Neural cell (in vitro differentiated cells): ENCODE data around the gene RNF34.

Experiments
- EP300 ChIP-seq: fragments of 450-650 bp; conservative IDR thresholded peaks from 2 replicates; pipeline ENCODE4 v1.6.1; 2014; ENCODE audit warnings: antibody characterized with exemption, mild to moderate bottlenecking, moderate library complexity; ENCODE audit not compliant: poor library complexity, severe bottlenecking
- EZH2 ChIP-seq: fragments of 200-600, 300-800 bp; shearing (Covaris generic), sonication (generic); IDR thresholded peaks from 2 replicates; pipeline ENCODE4 v1.6.1; 2014; ENCODE audit warnings: antibody characterized with exemption, low read length, borderline replicate concordance, mild to moderate bottlenecking; ENCODE audit not compliant: insufficient read depth, poor library complexity, severe bottlenecking
- MXI1 ChIP-seq: fragments of 450-650 bp; conservative IDR thresholded peaks from 2 replicates; pipeline ENCODE4 v1.6.1; 2014; ENCODE audit warnings: antibody characterized with exemption, mild to moderate bottlenecking; ENCODE audit not compliant: poor library complexity, severe bottlenecking
- POLR2AphosphoS5 ChIP-seq: IDR thresholded peaks from 2 replicates; pipeline ENCODE4 v1.6.1; 2012
- RAD21 ChIP-seq: fragments of 450-650 bp; conservative IDR thresholded peaks from 2 replicates; pipeline ENCODE4 v1.6.1; 2014; ENCODE audit warnings: antibody characterized with exemption, mild to moderate bottlenecking, moderate library complexity
- SMC3 ChIP-seq: fragments of 450-650 bp; conservative IDR thresholded peaks from 2 replicates; pipeline ENCODE4 v1.6.1; 2014; ENCODE audit warnings: antibody characterized with exemption, mild to moderate bottlenecking, moderate library complexity; ENCODE audit not compliant: poor library complexity
- TAF1 ChIP-seq: IDR thresholded peaks from 2 replicates; pipeline ENCODE4 v1.6.1; 2012; ENCODE audit warnings: low read depth
- TF ChIP-seq, protein P1 (sequence below): fragments of 450-650 bp; IDR thresholded peaks from 2 replicates; pipeline ENCODE4 v1.5.1; 2014; ENCODE audit warnings: antibody characterized with exemption, mild to moderate bottlenecking, moderate library complexity; ENCODE audit not compliant: poor library complexity, severe bottlenecking
- TF ChIP-seq, protein P2 (sequence below): IDR thresholded peaks from 2 replicates; pipeline ENCODE4 v1.6.1; 2012; ENCODE audit warnings: borderline replicate concordance

DNA sequence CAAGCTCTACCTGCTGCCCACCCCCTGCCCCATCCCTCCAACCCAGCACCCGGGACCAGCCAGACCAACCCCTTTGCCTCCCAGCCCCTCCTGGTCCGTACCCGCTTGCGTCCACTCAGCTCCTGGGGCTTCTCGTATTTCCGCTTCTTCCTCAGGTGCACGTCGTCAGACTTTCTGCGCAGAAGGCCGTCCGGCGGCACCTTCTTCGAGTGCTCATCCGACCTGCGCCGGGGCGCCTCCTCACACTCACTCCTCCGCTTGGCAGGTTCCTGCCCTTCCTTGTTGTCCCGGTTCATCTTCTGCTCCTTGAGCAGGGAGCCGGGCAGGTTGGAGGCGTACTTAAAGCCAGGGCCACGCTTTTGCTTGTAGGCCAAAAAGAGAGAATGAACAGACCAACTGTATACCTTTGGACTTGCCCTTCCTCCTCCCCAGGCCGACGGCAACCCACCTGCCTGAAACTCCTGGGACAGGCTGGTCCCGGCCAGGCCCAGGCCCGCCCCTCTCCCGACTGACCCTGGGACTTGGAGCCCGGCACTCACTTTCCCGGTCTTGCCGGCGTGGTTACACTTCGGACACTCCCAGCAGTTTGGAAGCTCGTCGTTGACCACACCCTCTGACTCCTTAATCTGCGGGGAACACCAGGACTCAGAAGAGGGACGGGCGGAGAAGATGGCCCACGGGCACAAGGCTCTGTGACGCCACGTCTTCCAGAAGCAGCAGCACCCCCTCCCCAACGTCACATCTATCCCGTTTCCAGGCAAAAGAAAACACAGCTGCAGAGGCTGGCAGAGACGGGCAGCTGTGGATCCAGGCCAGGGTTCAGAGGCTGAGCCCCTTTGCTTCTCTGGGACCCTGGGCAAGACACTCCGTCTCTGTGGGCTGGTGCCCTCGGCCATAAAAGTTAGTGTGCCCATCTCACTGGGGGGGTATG, 44.3 kb downstream of the RNF34 start:
- TF ChIP-seq EP300 (no peak), RAD21 (no peak), EZH2 (no peak), MXI1 (no peak), POLR2AphosphoS5 (no peak), TAF1 (no peak), SMC3 (no peak)
- TF ChIP-seq, protein P1, sequence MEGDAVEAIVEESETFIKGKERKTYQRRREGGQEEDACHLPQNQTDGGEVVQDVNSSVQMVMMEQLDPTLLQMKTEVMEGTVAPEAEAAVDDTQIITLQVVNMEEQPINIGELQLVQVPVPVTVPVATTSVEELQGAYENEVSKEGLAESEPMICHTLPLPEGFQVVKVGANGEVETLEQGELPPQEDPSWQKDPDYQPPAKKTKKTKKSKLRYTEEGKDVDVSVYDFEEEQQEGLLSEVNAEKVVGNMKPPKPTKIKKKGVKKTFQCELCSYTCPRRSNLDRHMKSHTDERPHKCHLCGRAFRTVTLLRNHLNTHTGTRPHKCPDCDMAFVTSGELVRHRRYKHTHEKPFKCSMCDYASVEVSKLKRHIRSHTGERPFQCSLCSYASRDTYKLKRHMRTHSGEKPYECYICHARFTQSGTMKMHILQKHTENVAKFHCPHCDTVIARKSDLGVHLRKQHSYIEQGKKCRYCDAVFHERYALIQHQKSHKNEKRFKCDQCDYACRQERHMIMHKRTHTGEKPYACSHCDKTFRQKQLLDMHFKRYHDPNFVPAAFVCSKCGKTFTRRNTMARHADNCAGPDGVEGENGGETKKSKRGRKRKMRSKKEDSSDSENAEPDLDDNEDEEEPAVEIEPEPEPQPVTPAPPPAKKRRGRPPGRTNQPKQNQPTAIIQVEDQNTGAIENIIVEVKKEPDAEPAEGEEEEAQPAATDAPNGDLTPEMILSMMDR: no peak
- TF ChIP-seq, protein P2, sequence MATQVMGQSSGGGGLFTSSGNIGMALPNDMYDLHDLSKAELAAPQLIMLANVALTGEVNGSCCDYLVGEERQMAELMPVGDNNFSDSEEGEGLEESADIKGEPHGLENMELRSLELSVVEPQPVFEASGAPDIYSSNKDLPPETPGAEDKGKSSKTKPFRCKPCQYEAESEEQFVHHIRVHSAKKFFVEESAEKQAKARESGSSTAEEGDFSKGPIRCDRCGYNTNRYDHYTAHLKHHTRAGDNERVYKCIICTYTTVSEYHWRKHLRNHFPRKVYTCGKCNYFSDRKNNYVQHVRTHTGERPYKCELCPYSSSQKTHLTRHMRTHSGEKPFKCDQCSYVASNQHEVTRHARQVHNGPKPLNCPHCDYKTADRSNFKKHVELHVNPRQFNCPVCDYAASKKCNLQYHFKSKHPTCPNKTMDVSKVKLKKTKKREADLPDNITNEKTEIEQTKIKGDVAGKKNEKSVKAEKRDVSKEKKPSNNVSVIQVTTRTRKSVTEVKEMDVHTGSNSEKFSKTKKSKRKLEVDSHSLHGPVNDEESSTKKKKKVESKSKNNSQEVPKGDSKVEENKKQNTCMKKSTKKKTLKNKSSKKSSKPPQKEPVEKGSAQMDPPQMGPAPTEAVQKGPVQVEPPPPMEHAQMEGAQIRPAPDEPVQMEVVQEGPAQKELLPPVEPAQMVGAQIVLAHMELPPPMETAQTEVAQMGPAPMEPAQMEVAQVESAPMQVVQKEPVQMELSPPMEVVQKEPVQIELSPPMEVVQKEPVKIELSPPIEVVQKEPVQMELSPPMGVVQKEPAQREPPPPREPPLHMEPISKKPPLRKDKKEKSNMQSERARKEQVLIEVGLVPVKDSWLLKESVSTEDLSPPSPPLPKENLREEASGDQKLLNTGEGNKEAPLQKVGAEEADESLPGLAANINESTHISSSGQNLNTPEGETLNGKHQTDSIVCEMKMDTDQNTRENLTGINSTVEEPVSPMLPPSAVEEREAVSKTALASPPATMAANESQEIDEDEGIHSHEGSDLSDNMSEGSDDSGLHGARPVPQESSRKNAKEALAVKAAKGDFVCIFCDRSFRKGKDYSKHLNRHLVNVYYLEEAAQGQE: no peak
